DOHH2 (cell line): ENCODE data around the gene TRAF5.

Experiments used
- H3F3A ChIP-seq: fragments of 200-600 bp; sonication (generic), shearing (Covaris generic); 2 replicates; pipeline ENCODE4 v1.6.0; 2016; ENCODE audit warnings: antibody characterized with exemption, mild to moderate bottlenecking; ENCODE audit not compliant: control insufficient read depth, insufficient read depth
- H3K27ac ChIP-seq: fragments of 200-600 bp; sonication (generic); 2 replicates; pipeline ENCODE4 v1.5.1; 2014; ENCODE audit warnings: low read depth, mild to moderate bottlenecking, low read length, moderate library complexity
- H3K27me3 ChIP-seq: fragments of 200-600 bp; sonication (generic); 2 replicates; pipeline ENCODE4 v1.6.1; 2014; ENCODE audit warnings: mild to moderate bottlenecking, low read length, mixed read lengths; ENCODE audit not compliant: control insufficient read depth
- H3K36me3 ChIP-seq: fragments of 200-600 bp; sonication (generic); 2 replicates; pipeline ENCODE4 v1.6.1; 2014; ENCODE audit warnings: mild to moderate bottlenecking, low read length, moderate library complexity, mixed read lengths; ENCODE audit not compliant: control insufficient read depth
- H3K4me1 ChIP-seq: fragments of 200-600 bp; sonication (generic); 2 replicates; pipeline ENCODE4 v1.6.1; 2014; ENCODE audit warnings: mild to moderate bottlenecking, low read length, mixed read lengths; ENCODE audit not compliant: control insufficient read depth
- H3K4me2 ChIP-seq: fragments of 200-600 bp; sonication (generic); 2 replicates; pipeline ENCODE4 v1.6.0; 2014; ENCODE audit warnings: mild to moderate bottlenecking, low read length, moderate library complexity
- H3K4me3 ChIP-seq: fragments of 200-600 bp; sonication (generic); 2 replicates; pipeline ENCODE4 v1.5.1; 2014; ENCODE audit warnings: mild to moderate bottlenecking, low read length, mixed read lengths
- H3K79me2 ChIP-seq: fragments of 200-600 bp; sonication (generic); 2 replicates; pipeline ENCODE4 v1.6.1; 2014; ENCODE audit warnings: mild to moderate bottlenecking, low read length, mixed read lengths; ENCODE audit not compliant: control insufficient read depth
- H3K9me2 ChIP-seq: fragments of 200-600 bp; sonication (generic); replicated peaks from 2 replicates; pipeline ENCODE4 v1.6.1; 2014; ENCODE audit warnings: mild to moderate bottlenecking, low read length, mixed read lengths; ENCODE audit not compliant: control insufficient read depth
- H3K9me3 ChIP-seq: fragments of 200-600 bp; sonication (generic); 2 replicates; pipeline ENCODE4 v1.6.1; 2014; ENCODE audit warnings: antibody characterized with exemption, low read length, mixed read lengths; ENCODE audit not compliant: control insufficient read depth, insufficient read depth
- H4K20me1 ChIP-seq: fragments of 200-600 bp; sonication (generic); 2 replicates; pipeline ENCODE4 v1.6.0; 2014; ENCODE audit warnings: low read depth, mild to moderate bottlenecking, antibody characterized with exemption, low read length, moderate library complexity; ENCODE audit not compliant: control insufficient read depth, insufficient read depth
- EZH2phosphoT487 ChIP-seq: fragments of 200-600 bp; sonication (generic); IDR thresholded peaks from 2 replicates; pipeline ENCODE4 v1.6.1; 2017; ENCODE audit warnings: borderline replicate concordance, mild to moderate bottlenecking, antibody characterized with exemption, low read length, moderate library complexity, mixed read lengths
- TF ChIP-seq, protein P1 (sequence below): fragments of 200-600 bp; sonication (generic); IDR thresholded peaks from one replicate; pipeline ENCODE4 v1.5.1; 2014; ENCODE audit warnings: antibody characterized with exemption, mild to moderate bottlenecking, low read depth, low read length; ENCODE audit not compliant: poor library complexity, severe bottlenecking

The TRAF5 gene

DNA sequence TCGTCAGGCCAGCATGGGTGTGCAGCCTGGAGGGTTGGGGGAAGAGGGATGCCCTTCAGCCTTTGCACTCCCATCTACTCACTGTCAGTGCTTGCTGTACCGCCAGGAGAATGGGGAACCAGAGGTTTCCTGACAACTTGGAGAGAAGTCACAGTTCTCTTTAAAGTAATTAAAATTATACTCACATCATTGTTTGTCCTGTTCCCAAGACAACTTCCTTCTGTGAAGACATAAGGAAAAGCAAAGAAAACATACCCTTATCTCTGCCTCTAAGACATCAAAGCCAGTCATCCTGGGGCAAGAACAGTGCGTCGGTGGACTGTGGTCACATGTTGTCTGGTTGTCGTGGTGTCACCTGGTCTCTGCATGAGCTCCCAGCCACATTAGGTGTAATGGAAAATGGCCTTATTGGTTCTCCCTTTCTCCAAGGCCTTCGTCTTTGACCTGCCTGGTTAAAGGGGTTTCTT, 17.6 kb downstream of the TRAF5 start:
- no peak for TF ChIP-seq EZH2phosphoT487
- TF ChIP-seq, protein P1, sequence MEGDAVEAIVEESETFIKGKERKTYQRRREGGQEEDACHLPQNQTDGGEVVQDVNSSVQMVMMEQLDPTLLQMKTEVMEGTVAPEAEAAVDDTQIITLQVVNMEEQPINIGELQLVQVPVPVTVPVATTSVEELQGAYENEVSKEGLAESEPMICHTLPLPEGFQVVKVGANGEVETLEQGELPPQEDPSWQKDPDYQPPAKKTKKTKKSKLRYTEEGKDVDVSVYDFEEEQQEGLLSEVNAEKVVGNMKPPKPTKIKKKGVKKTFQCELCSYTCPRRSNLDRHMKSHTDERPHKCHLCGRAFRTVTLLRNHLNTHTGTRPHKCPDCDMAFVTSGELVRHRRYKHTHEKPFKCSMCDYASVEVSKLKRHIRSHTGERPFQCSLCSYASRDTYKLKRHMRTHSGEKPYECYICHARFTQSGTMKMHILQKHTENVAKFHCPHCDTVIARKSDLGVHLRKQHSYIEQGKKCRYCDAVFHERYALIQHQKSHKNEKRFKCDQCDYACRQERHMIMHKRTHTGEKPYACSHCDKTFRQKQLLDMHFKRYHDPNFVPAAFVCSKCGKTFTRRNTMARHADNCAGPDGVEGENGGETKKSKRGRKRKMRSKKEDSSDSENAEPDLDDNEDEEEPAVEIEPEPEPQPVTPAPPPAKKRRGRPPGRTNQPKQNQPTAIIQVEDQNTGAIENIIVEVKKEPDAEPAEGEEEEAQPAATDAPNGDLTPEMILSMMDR: no peak
- Histone ChIP-seq H3K4me3 (no peak overlapping the region), H3K9me2 (no peaks in the 10 kb centered on the region), H3K27me3 (no peaks in the 10 kb centered on the region), H3K27ac (no peak overlapping the region), H3K4me1 (peaks cover 34% of the 10 kb centered on the region), H3K79me2 (peaks cover 93% of the 10 kb centered on the region), H3K9me3 (no peaks in the 10 kb centered on the region), H3F3A (no peaks in the 10 kb centered on the region), H3K36me3 (peaks cover 13% of the 10 kb centered on the region), H3K4me2 (no peak overlapping the region), H4K20me1 (no peaks in the 10 kb centered on the region)

DNA sequence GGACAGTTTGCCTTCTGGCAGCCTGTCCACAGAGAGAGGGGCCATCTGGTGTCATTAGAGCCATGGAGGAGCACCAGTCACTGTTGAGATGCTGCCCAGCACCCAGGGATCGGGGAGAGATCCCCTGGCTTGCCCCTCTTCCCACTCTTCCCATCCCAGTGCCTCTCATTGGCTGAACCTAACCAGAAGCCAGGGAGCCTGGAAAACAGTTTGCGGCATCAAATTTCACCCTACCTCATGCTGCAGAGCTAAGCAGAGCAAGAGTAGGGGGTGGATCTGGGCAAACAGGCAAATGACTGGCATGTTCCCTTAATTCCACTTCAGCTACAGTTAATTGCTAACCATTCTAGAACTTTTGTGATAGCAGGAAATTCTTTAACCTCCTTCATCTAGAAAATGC, 19.1 kb downstream of the TRAF5 start:
- peaks cover 7% of the 10 kb centered on the region for H3K36me3 ChIP-seq
- peaks cover 93% of the 10 kb centered on the region for H3K79me2 ChIP-seq

DNA sequence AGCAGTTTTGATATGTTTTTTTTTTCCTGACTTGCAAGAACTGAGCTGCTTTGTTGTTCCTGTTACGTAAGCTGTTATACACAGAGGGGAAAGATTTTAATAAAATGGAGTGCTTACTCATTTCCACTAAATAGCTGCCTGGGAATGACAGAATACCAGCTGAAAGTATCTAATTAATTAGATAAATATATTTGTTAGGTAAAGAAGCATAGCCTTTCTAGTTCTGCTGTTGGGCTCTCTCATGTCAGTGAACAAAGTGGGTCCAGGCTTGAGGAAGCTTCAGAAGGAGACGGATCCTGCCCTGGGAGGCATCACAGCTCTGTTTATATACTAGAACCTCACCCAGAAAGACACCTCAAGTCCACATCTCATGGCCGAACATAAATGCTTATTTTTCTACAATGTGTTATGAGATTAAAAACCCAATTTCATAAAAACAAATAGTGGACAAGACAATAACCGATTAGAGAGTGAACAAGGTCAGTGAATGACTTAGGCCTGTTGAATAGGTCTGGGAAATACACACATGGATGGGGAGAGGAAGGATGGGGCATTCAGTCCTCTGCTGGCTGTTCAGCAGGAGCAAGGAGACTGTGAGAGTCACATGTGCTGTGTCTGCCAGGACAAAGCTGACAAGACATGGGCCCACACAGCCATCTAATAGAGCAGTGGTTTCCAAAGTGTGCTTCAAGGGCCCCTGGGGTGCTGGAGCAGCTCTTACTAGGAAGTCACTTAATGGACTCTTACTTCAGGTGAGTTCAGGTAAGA, 20.6 kb downstream of the TRAF5 start:
- Histone ChIP-seq H3K27me3 (no peaks in the 10 kb centered on the region), H3K4me1 (peaks cover 13% of the 10 kb centered on the region), H3K36me3 (peaks cover 7% of the 10 kb centered on the region), H3K27ac (no peak overlapping the region), H3K4me2 (no peak overlapping the region), H4K20me1 (no peaks in the 10 kb centered on the region), H3K9me3 (0 out of 2 replicates have a peak, but pooled peaks cover 4% of the 10 kb centered on the region), H3K79me2 (peaks cover 89% of the 10 kb centered on the region), H3K9me2 (no peaks in the 10 kb centered on the region), H3K4me3 (no peak overlapping the region), H3F3A (no peaks in the 10 kb centered on the region)
- TF ChIP-seq, protein P1: no peak
- TF ChIP-seq EZH2phosphoT487: no peak

More for the DNA sequence above, 19.1 kb downstream of the TRAF5 start:
- TF ChIP-seq, protein P1: no peak
- TF ChIP-seq EZH2phosphoT487: no peak
- Histone ChIP-seq H3K9me2 (no peaks in the 10 kb centered on the region), H3K4me2 (no peak overlapping the region), H3K27me3 (no peaks in the 10 kb centered on the region), H3F3A (no peaks in the 10 kb centered on the region), H3K4me1 (peaks cover 28% of the 10 kb centered on the region), H3K4me3 (no peak overlapping the region), H3K27ac (no peak overlapping the region), H4K20me1 (no peaks in the 10 kb centered on the region), H3K9me3 (no peaks in the 10 kb centered on the region)
